ENCODE measurements around the gene CHST8. TPM values are rescaled to one million over a fixed set of nuclear protein-coding genes. Genes with fewer than 3 reads are reported as not detected.
"Not testable (repeated sequence)": the region's sequence is repeated elsewhere in the genome, so short reads cannot be mapped to it uniquely, and the experiment has no call there.

The CHST8 gene
- total RNA-seq, 1 donor from 2014 or later = not detected

- intact Hi-C loops (cut with DNase I) = no loop called here
- ATAC-seq (ENCODE audit: poor library complexity) (peak; percentile 69), DNase-seq (no peak)
Measured at GRCh38 chr19:33683881-33684537, 62.3 kb downstream of the CHST8 start.

- DNase-seq (no peak), ATAC-seq (ENCODE audit: poor library complexity) (no peak)
- intact Hi-C loops (cut with DNase I) = no loop called here
Measured at GRCh38 chr19:33684538-33685232, 62.9 kb downstream of the CHST8 start.

- DNase-seq (no peak), ATAC-seq (ENCODE audit: poor library complexity) (no peak)
- intact Hi-C loops (cut with DNase I) = no loop called here
Measured at GRCh38 chr19:33685541-33685940, 63.8 kb downstream of the CHST8 start.

- DNase-seq = no peak
- intact Hi-C loops (cut with DNase I) = no loop called here
- no peak for ATAC-seq (ENCODE audit: poor library complexity)
Measured at GRCh38 chr19:33686262-33686661, 64.5 kb downstream of the CHST8 start.

GRCh38 chr19:33686687-33687480, 65.1 kb downstream of the CHST8 start:
- intact Hi-C loops (cut with DNase I) = no loop called here
- ATAC-seq (ENCODE audit: poor library complexity) (no peak), DNase-seq (no peak)

- DNase-seq = no peak
- intact Hi-C loops (cut with DNase I) = no loop called here
- no peak for ATAC-seq (ENCODE audit: poor library complexity)
Measured at GRCh38 chr19:33687481-33688170, 65.9 kb downstream of the CHST8 start.

- intact Hi-C loops (cut with DNase I) = no loop called here
- ATAC-seq (ENCODE audit: poor library complexity) (no peak), DNase-seq (no peak)
Measured at GRCh38 chr19:33688171-33688992, 66.6 kb downstream of the CHST8 start.

GRCh38 chr19:33689138-33689746, 67.5 kb downstream of the CHST8 start:
- intact Hi-C loops (cut with DNase I) = no loop called here
- ATAC-seq (ENCODE audit: poor library complexity) (no peak), DNase-seq (no peak)

- DNase-seq (no peak), ATAC-seq (ENCODE audit: poor library complexity) (no peak)
- intact Hi-C loops (cut with DNase I) = no loop called here
Measured at GRCh38 chr19:33689868-33690267, 68.1 kb downstream of the CHST8 start.

- intact Hi-C loops (cut with DNase I) = no loop called here
- DNase-seq (no peak), ATAC-seq (ENCODE audit: poor library complexity) (no peak)
Measured at GRCh38 chr19:33690378-33691029, 68.8 kb downstream of the CHST8 start.

- intact Hi-C loops (cut with DNase I) = no loop called here
- no peak for ATAC-seq (ENCODE audit: poor library complexity)
- no peak for DNase-seq
Measured at GRCh38 chr19:33691030-33691427, 69.3 kb downstream of the CHST8 start.

GRCh38 chr19:33691736-33692135, 70.0 kb downstream of the CHST8 start:
- ATAC-seq (ENCODE audit: poor library complexity) = no peak
- intact Hi-C loops (cut with DNase I) = no loop called here
- no peak for DNase-seq

- intact Hi-C loops (cut with DNase I) = no loop called here
- no peak for ATAC-seq (ENCODE audit: poor library complexity)
- no peak for DNase-seq
Measured at GRCh38 chr19:33693678-33694077, 71.9 kb downstream of the CHST8 start.

- ATAC-seq (ENCODE audit: poor library complexity); DNase-seq; intact Hi-C loops (cut with DNase I): not testable (repeated sequence)
Measured at GRCh38 chr19:33695547-33695946, 73.8 kb downstream of the CHST8 start.

GRCh38 chr19:33697766-33698165, 76.0 kb downstream of the CHST8 start:
- no peak for DNase-seq
- no peak for ATAC-seq (ENCODE audit: poor library complexity)
- intact Hi-C loops (cut with DNase I) = no loop called here

- DNase-seq (no peak), ATAC-seq (ENCODE audit: poor library complexity) (no peak)
- intact Hi-C loops (cut with DNase I) = no loop called here
Measured at GRCh38 chr19:33698576-33699435, 77.1 kb downstream of the CHST8 start.
